ENCODE results near the gene MAPKAP1.

Gene MAPKAP1

GRCh38 chr9:125430161-125431011 lies 276.6 kb downstream of the MAPKAP1 start:
- TF ChIP-seq CTCF (IDR thresholded peaks at IDR 0.05; ENCODE audit: insufficient read depth, low read depth, low read length, missing control alignments): no peak
- no peak for DNase-seq (ENCODE audit: low read depth)
- no peak overlapping the region for H3K4me3 ChIP-seq (ENCODE audit: low read depth, low read length)

- H3K4me3 ChIP-seq (ENCODE audit: low read depth, low read length): no peak overlapping the region
- no peak for DNase-seq (ENCODE audit: low read depth)
- no peak for TF ChIP-seq CTCF (IDR thresholded peaks at IDR 0.05; ENCODE audit: insufficient read depth, low read depth, low read length, missing control alignments)
Measured at GRCh38 chr9:125429476-125430160, 277.4 kb downstream of the MAPKAP1 start.

- DNase-seq (ENCODE audit: low read depth): no peak
- no peak for TF ChIP-seq CTCF (IDR thresholded peaks at IDR 0.05; ENCODE audit: insufficient read depth, low read depth, low read length, missing control alignments)
- no peak overlapping the region for H3K4me3 ChIP-seq (ENCODE audit: low read depth, low read length)
Measured at GRCh38 chr9:125428902-125429467, 278.0 kb downstream of the MAPKAP1 start.

GRCh38 chr9:125428060-125428901 lies 278.7 kb downstream of the MAPKAP1 start:
- peak; percentile 46 for DNase-seq (ENCODE audit: low read depth)
- peak; percentile 62 for TF ChIP-seq CTCF (IDR thresholded peaks at IDR 0.05; ENCODE audit: insufficient read depth, low read depth, low read length, missing control alignments)
- H3K4me3 ChIP-seq (ENCODE audit: low read depth, low read length): no peak overlapping the region

GRCh38 chr9:125427556-125427955 lies 279.5 kb downstream of the MAPKAP1 start:
- TF ChIP-seq CTCF (IDR thresholded peaks at IDR 0.05; ENCODE audit: insufficient read depth, low read depth, low read length, missing control alignments): no peak
- H3K4me3 ChIP-seq (ENCODE audit: low read depth, low read length): no peak overlapping the region
- no peak for DNase-seq (ENCODE audit: low read depth)

- no peak for TF ChIP-seq CTCF (IDR thresholded peaks at IDR 0.05; ENCODE audit: insufficient read depth, low read depth, low read length, missing control alignments)
- no peak for DNase-seq (ENCODE audit: low read depth)
- H3K4me3 ChIP-seq (ENCODE audit: low read depth, low read length): no peak overlapping the region
Measured at GRCh38 chr9:125426926-125427325, 280.1 kb downstream of the MAPKAP1 start.
